H9 (cell line): ENCODE results near the gene KDM2A. TPM values are rescaled to one million over a fixed set of nuclear protein-coding genes. Genes with fewer than 3 reads are reported as not detected.
"Not testable (repeated sequence)": the region's sequence is repeated elsewhere in the genome, so short reads cannot be mapped to it uniquely, and the experiment has no call there.

Source experiments
- DNase-seq: peaks from one replicate; pipeline ENCODE4 v3.0.0-alpha.2; 2017
- H2AFZ ChIP-seq: one replicate; pipeline ENCODE4 v1.6.1; 2013; ENCODE audit warnings: mild to moderate bottlenecking, low read length, control low read depth, moderate library complexity
- H2AK5ac ChIP-seq: 2 replicates; pipeline ENCODE4 v1.6.1; 2013; ENCODE audit warnings: low read length, control low read depth, mixed read lengths; ENCODE audit not compliant: insufficient read length
- H2BK120ac ChIP-seq: one replicate; pipeline ENCODE4 v1.6.1; 2013; ENCODE audit warnings: low read depth, mild to moderate bottlenecking, low read length, control low read depth, inconsistent platforms; ENCODE audit not compliant: poor library complexity, severe bottlenecking
- H2BK12ac ChIP-seq: 2 replicates; pipeline ENCODE4 v1.6.1; 2013; ENCODE audit warnings: low read length, control low read depth, mixed read lengths, low read depth; ENCODE audit not compliant: insufficient read length
- H2BK15ac ChIP-seq: 2 replicates; pipeline ENCODE4 v1.6.1; 2013; ENCODE audit warnings: low read depth, low read length, control low read depth
- H2BK20ac ChIP-seq: one replicate; pipeline ENCODE4 v1.6.1; 2013; ENCODE audit warnings: low read depth, mild to moderate bottlenecking, low read length, control low read depth, inconsistent platforms; ENCODE audit not compliant: poor library complexity, severe bottlenecking
- H2BK5ac ChIP-seq: 2 replicates; pipeline ENCODE4 v1.6.1; 2013; ENCODE audit warnings: low read length, control low read depth, mixed read lengths; ENCODE audit not compliant: insufficient read length
- H3K14ac ChIP-seq: 2 replicates; pipeline ENCODE4 v1.6.1; 2013; ENCODE audit warnings: low read length, control low read depth; ENCODE audit not compliant: insufficient read depth
- H3K18ac ChIP-seq: 2 replicates; pipeline ENCODE4 v1.6.1; 2013; ENCODE audit warnings: low read depth, mild to moderate bottlenecking, mixed read lengths, low read length, control low read depth; ENCODE audit not compliant: insufficient read length
- H3K23ac ChIP-seq: 2 replicates; pipeline ENCODE4 v1.6.1; 2013; ENCODE audit warnings: low read length, control low read depth, mixed read lengths, low read depth; ENCODE audit not compliant: insufficient read length
- H3K23me2 ChIP-seq: 2 replicates; pipeline ENCODE4 v1.6.1; 2013; ENCODE audit warnings: low read depth, mild to moderate bottlenecking, mixed read lengths, low read length, control low read depth; ENCODE audit not compliant: insufficient read length, poor library complexity, severe bottlenecking
- H3K27ac ChIP-seq: 2 replicates; pipeline ENCODE4 v1.5.1; 2013; ENCODE audit warnings: low read length, control low read depth, mixed read lengths, low read depth; ENCODE audit not compliant: insufficient read length
- H3K27me3 ChIP-seq: 2 replicates; pipeline ENCODE4 v1.6.1; 2013; ENCODE audit warnings: low read length, control low read depth, inconsistent platforms; ENCODE audit not compliant: insufficient read depth
- H3K4ac ChIP-seq: 2 replicates; pipeline ENCODE4 v1.6.1; 2013; ENCODE audit warnings: low read depth, mild to moderate bottlenecking, control low read depth, inconsistent platforms, low read length, moderate library complexity
- H3K4me1 ChIP-seq: 2 replicates; pipeline ENCODE4 v1.6.1; 2013; ENCODE audit warnings: low read length, control low read depth, inconsistent platforms; ENCODE audit not compliant: insufficient read depth
- H3K4me2 ChIP-seq: 2 replicates; pipeline ENCODE4 v1.6.1; 2013; ENCODE audit warnings: low read length, control low read depth, mixed read lengths; ENCODE audit not compliant: insufficient read length, insufficient read depth
- H3K56ac ChIP-seq: 2 replicates; pipeline ENCODE4 v1.6.1; 2013; ENCODE audit warnings: low read depth, mild to moderate bottlenecking, mixed read lengths, low read length, control low read depth; ENCODE audit not compliant: insufficient read length
- H3K79me1 ChIP-seq: 2 replicates; pipeline ENCODE4 v1.6.1; 2013; ENCODE audit warnings: low read depth, mild to moderate bottlenecking, moderate library complexity, low read length, control low read depth, inconsistent platforms; ENCODE audit not compliant: insufficient read depth, poor library complexity, severe bottlenecking
- H3K79me2 ChIP-seq: 2 replicates; pipeline ENCODE4 v1.6.1; 2013; ENCODE audit warnings: low read length, control low read depth, inconsistent platforms; ENCODE audit not compliant: insufficient read depth
- H3K9ac ChIP-seq: 2 replicates; pipeline ENCODE4 v1.6.1; 2013; ENCODE audit warnings: low read length, control low read depth, mixed read lengths; ENCODE audit not compliant: insufficient read length; ENCODE audit errors: extremely low read depth
- H3K9me3 ChIP-seq: one replicate; pipeline ENCODE4 v1.6.1; 2013; ENCODE audit warnings: low read depth, low read length, inconsistent platforms; ENCODE audit not compliant: control insufficient read depth
- H3T11ph ChIP-seq: one replicate; pipeline ENCODE4 v1.6.1; 2013; ENCODE audit warnings: mild to moderate bottlenecking, low read length, control low read depth, inconsistent platforms
- H4K20me1 ChIP-seq: one replicate; pipeline ENCODE4 v1.6.1; 2013; ENCODE audit not compliant: control insufficient read depth, insufficient read length, insufficient read depth
- H4K5ac ChIP-seq: 2 replicates; pipeline ENCODE4 v1.6.1; 2013; ENCODE audit warnings: low read depth, mild to moderate bottlenecking, mixed read lengths, low read length, control low read depth; ENCODE audit not compliant: insufficient read length
- H4K8ac ChIP-seq: replicated peaks from 2 replicates; pipeline ENCODE4 v1.6.1; 2013; ENCODE audit warnings: low read length, control low read depth, mixed read lengths, low read depth; ENCODE audit not compliant: insufficient read length
- H4K91ac ChIP-seq: 2 replicates; pipeline ENCODE4 v1.6.1; 2013; ENCODE audit warnings: low read depth, mild to moderate bottlenecking, moderate library complexity, mixed read lengths, low read length, control low read depth; ENCODE audit not compliant: insufficient read length
- H3K27ac Mint-ChIP-seq, 3 experiments: 2 replicates in 2 of 3; 3 replicates in 1 of 3; pipeline ENCODE4 v1.8.0; 2020 to 2021; ENCODE audit warnings: mixed read lengths in 3 of 3, mild to moderate bottlenecking in 1 of 3, moderate library complexity in 1 of 3
- H3K27me3 Mint-ChIP-seq: 2 replicates; pipeline ENCODE4 v1.8.0; 2021; ENCODE audit warnings: low read depth, mild to moderate bottlenecking, moderate library complexity, mixed read lengths
- H3K36me3 Mint-ChIP-seq, 3 experiments: 2 replicates in 2 of 3; 3 replicates in 1 of 3; pipeline ENCODE4 v1.8.0; 2020 to 2021; ENCODE audit warnings: low read depth in 3 of 3, mixed read lengths in 3 of 3; ENCODE audit not compliant: insufficient read depth in 1 of 3
- H3K4me1 Mint-ChIP-seq, 2 experiments: 2 replicates each; pipeline ENCODE4 v1.8.0; 2020; ENCODE audit warnings: mixed read lengths in 2 of 2
- H3K4me3 Mint-ChIP-seq, 2 experiments: 2 replicates in 1 of 2; 3 replicates in 1 of 2; pipeline ENCODE4 v1.8.0; 2020 to 2021; ENCODE audit warnings: mild to moderate bottlenecking in 2 of 2, mixed read lengths in 2 of 2, moderate library complexity in 1 of 2
- H3K9me3 Mint-ChIP-seq, 2 experiments: 2 replicates in 1 of 2; 3 replicates in 1 of 2; pipeline ENCODE4 v1.8.0; 2020; ENCODE audit warnings: mild to moderate bottlenecking in 2 of 2, mixed read lengths in 2 of 2, moderate library complexity in 1 of 2
- CTCF ChIP-seq: fragments of 200-600 bp; sonication (generic); conservative IDR thresholded peaks from 3 replicates; pipeline ENCODE4 v1.8.0; 2021; ENCODE audit warnings: antibody characterized with exemption, mild to moderate bottlenecking
- WGBS: extraction: QIAGEN DNeasy Blood & Tissue Kit; methylation state at CpG from one replicate; pipeline ENCODE4 v1.1.7; 2013; ENCODE audit warnings: missing lambda C conversion rate, low lambda C conversion rate, mixed read lengths; ENCODE audit not compliant: insufficient read length; ENCODE audit errors: extremely low coverage; 5-methylcytosine and 5-hydroxymethylcytosine counted together
- total RNA-seq: library from RNA; stranded (reverse); gene quantifications from 2 replicates; pipeline ENCODE4 v1.2.1, GENCODE V29; 2021

Gene KDM2A
- total RNA-seq, 1 experiment from 2014 or later = 85.9 TPM

GRCh38 chr11:67167719-67168118 is 48.7 kb downstream of the KDM2A start:
- Histone ChIP-seq H4K91ac (no peak overlapping the region), H2BK12ac (no peak overlapping the region), H2BK15ac (no peak overlapping the region), H4K8ac (no peak overlapping the region), H2AK5ac (no peak overlapping the region), H3K79me1 (peaks cover 10% of the 10 kb centered on the region), H3K9me3 (no peaks in the 10 kb centered on the region), H3K27me3 (no peaks in the 10 kb centered on the region), H3K79me2 (peaks cover 5% of the 10 kb centered on the region; the same call in 1 of the 2 replicates), H3K23me2 (no peaks in the 10 kb centered on the region), H3K9ac (no peak overlapping the region), H2BK5ac (no peak overlapping the region), H4K20me1 (no peaks in the 10 kb centered on the region), H3K4me2 (no peak overlapping the region), H2AFZ (no peak overlapping the region), H3K23ac (no peak overlapping the region), H3T11ph (no peak overlapping the region), H3K18ac (no peak overlapping the region), H2BK20ac (no peak overlapping the region), H3K14ac (no peak overlapping the region), H3K4me1 (no peaks in the 10 kb centered on the region), H3K56ac (no peak overlapping the region), H3K27ac (no peak overlapping the region), H4K5ac (no peak overlapping the region), H3K4ac (no peak overlapping the region), H2BK120ac (no peak overlapping the region)
- H3K4me3 Mint-ChIP-seq = no peak overlapping the region
- no peak overlapping the region for H3K27ac Mint-ChIP-seq
- no peak for TF ChIP-seq CTCF
- H3K9me3 Mint-ChIP-seq = no peaks in the 10 kb centered on the region
- H3K4me1 Mint-ChIP-seq = no peaks in the 10 kb centered on the region
- no peaks in the 10 kb centered on the region for H3K27me3 Mint-ChIP-seq
- no CpG with 5 or more reads among the region's 1 CpG for WGBS
- H3K36me3 Mint-ChIP-seq = peaks cover 4 to 20% (median 19%) of the 10 kb centered on the region in 3 experiments; a peak in 5 of 7 replicates
- DNase-seq = no peak

- not testable (repeated sequence) for H3K4me3 Mint-ChIP-seq, H4K20me1 ChIP-seq, H3K79me2 ChIP-seq, DNase-seq, H3K27me3 Mint-ChIP-seq, H3T11ph ChIP-seq, H3K4me1 ChIP-seq, H3K27me3 ChIP-seq, H3K18ac ChIP-seq, H3K14ac ChIP-seq, H3K4me1 Mint-ChIP-seq, H3K27ac ChIP-seq, H3K9me3 Mint-ChIP-seq, H3K56ac ChIP-seq, H3K27ac Mint-ChIP-seq, H4K5ac ChIP-seq, H3K23me2 ChIP-seq, H3K9me3 ChIP-seq, H2AFZ ChIP-seq, H2BK12ac ChIP-seq, H3K9ac ChIP-seq, H2AK5ac ChIP-seq, H2BK15ac ChIP-seq, H2BK20ac ChIP-seq, H3K4ac ChIP-seq, H3K23ac ChIP-seq, H2BK5ac ChIP-seq, H2BK120ac ChIP-seq, H4K8ac ChIP-seq, H3K4me2 ChIP-seq, H4K91ac ChIP-seq
- H3K79me1 ChIP-seq = peaks cover 17% of the 10 kb centered on the region
- H3K36me3 Mint-ChIP-seq = peaks cover 1 to 12% (median 11%) of the 10 kb centered on the region in 3 experiments; a peak in 3 of 7 replicates
- no CpG with 5 or more reads among the region's 9 CpGs for whole genome bisulfite sequencing
These were observed 49.8 kb downstream of the KDM2A start for GRCh38 chr11:67168911-67169310.
